ENCODE measurements around the gene UBE2E2.

UBE2E2 gene

GRCh38 chr3:23405081-23405480 lies 202.0 kb downstream of the UBE2E2 start:
- H3K9me2 ChIP-seq (replicated peaks; ENCODE audit: low read depth, low read length), result no peaks in the 10 kb centered on the region
- H3K4me1 ChIP-seq (ENCODE audit: insufficient read depth, low read length, poor library complexity, severe bottlenecking), result peaks cover 32% of the 10 kb centered on the region
- no peaks in the 10 kb centered on the region for H3F3A ChIP-seq (ENCODE audit: low read depth)
- H3K36me3 ChIP-seq (ENCODE audit: insufficient read depth, low read length), result no peaks in the 10 kb centered on the region
- no peaks in the 10 kb centered on the region for H3K9me3 ChIP-seq (ENCODE audit: insufficient read depth, low read depth, low read length)
- H3K4me2 ChIP-seq (ENCODE audit: low read depth, low read length, poor library complexity, severe bottlenecking), result no peak overlapping the region
- TF ChIP-seq, protein P1, sequence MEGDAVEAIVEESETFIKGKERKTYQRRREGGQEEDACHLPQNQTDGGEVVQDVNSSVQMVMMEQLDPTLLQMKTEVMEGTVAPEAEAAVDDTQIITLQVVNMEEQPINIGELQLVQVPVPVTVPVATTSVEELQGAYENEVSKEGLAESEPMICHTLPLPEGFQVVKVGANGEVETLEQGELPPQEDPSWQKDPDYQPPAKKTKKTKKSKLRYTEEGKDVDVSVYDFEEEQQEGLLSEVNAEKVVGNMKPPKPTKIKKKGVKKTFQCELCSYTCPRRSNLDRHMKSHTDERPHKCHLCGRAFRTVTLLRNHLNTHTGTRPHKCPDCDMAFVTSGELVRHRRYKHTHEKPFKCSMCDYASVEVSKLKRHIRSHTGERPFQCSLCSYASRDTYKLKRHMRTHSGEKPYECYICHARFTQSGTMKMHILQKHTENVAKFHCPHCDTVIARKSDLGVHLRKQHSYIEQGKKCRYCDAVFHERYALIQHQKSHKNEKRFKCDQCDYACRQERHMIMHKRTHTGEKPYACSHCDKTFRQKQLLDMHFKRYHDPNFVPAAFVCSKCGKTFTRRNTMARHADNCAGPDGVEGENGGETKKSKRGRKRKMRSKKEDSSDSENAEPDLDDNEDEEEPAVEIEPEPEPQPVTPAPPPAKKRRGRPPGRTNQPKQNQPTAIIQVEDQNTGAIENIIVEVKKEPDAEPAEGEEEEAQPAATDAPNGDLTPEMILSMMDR (conservative IDR thresholded peaks at IDR 0.05; ENCODE audit: low read length), result no peak
- TF ChIP-seq EZH2phosphoT487 (IDR thresholded peaks at IDR 0.05; ENCODE audit: borderline replicate concordance), result no peak
- H3K79me2 ChIP-seq (ENCODE audit: insufficient read depth, low read length), result no peaks in the 10 kb centered on the region
- peaks cover 5% of the 10 kb centered on the region for H4K20me1 ChIP-seq (ENCODE audit: insufficient read depth, low read length, poor library complexity, severe bottlenecking)
- no peaks in the 10 kb centered on the region for H3K27me3 ChIP-seq (ENCODE audit: insufficient read depth, low read length, poor library complexity, severe bottlenecking)
- H3K4me3 ChIP-seq (ENCODE audit: low read length, poor library complexity, severe bottlenecking), result no peak overlapping the region
- H3K9ac ChIP-seq (ENCODE audit: low read depth, low read length, poor library complexity, severe bottlenecking), result no peak overlapping the region
- no peak overlapping the region for H2AFZ ChIP-seq (ENCODE audit: low read length)

DNA sequence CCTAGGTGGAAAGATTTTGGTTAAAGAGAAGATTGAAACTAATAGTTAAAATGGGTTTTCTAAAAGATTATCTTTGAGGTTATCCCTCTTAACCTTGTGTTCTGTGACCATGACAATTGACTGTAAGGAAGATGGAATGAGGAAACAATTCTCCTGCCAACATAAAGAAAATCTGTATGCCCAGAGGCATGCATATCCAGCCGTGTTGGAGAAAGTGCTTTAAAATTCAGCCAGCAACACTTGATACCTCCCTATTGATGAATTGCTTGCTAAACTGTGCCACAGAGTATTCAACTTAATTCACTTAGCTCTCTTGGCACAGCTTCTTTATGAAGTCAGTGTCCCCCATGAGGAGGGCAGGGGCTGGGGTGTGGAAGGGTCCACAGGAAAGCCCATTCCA lies 203.5 kb downstream of the UBE2E2 start:
- no peaks in the 10 kb centered on the region for H3K9me2 ChIP-seq (replicated peaks; ENCODE audit: low read depth, low read length)
- H4K20me1 ChIP-seq (ENCODE audit: insufficient read depth, low read length, poor library complexity, severe bottlenecking), result peaks cover 5% of the 10 kb centered on the region
- peaks cover 25% of the 10 kb centered on the region for H3K4me1 ChIP-seq (ENCODE audit: insufficient read depth, low read length, poor library complexity, severe bottlenecking)
- TF ChIP-seq EZH2phosphoT487 (IDR thresholded peaks at IDR 0.05; ENCODE audit: borderline replicate concordance), result no peak
- TF ChIP-seq, protein P1 (conservative IDR thresholded peaks at IDR 0.05; ENCODE audit: low read length), result no peak
- H3K4me3 ChIP-seq (ENCODE audit: low read length, poor library complexity, severe bottlenecking), result no peak overlapping the region
- H3K36me3 ChIP-seq (ENCODE audit: insufficient read depth, low read length), result no peaks in the 10 kb centered on the region
- no peaks in the 10 kb centered on the region for H3F3A ChIP-seq (ENCODE audit: low read depth)
- H3K4me2 ChIP-seq (ENCODE audit: low read depth, low read length, poor library complexity, severe bottlenecking), result no peak overlapping the region
- no peaks in the 10 kb centered on the region for H3K27me3 ChIP-seq (ENCODE audit: insufficient read depth, low read length, poor library complexity, severe bottlenecking)
- no peaks in the 10 kb centered on the region for H3K79me2 ChIP-seq (ENCODE audit: insufficient read depth, low read length)
- H3K9me3 ChIP-seq (ENCODE audit: insufficient read depth, low read depth, low read length), result no peaks in the 10 kb centered on the region
- H3K9ac ChIP-seq (ENCODE audit: low read depth, low read length, poor library complexity, severe bottlenecking), result no peak overlapping the region
- no peak overlapping the region for H2AFZ ChIP-seq (ENCODE audit: low read length)

DNA sequence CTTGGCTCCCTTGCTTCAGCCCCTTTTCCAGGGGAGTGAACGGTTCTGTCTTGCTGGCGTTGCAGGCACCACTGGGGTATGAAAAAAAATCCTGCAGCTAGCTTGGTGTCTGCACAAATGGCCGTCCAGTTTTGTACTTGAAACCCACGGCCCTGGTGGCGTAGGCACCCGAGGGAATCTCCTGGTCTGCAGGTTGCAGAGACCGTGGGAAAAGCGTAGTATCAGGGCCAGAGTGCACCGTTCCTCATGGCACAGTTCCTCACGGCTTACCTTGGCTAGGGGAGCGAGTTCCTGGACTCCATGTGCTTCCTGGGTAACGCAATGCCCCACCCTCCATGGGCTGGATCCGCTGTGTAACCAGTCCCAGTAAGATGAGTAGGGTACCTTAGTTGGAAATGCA lies 214.9 kb downstream of the UBE2E2 start:
- Histone ChIP-seq H3K9me3 (ENCODE audit: insufficient read depth, low read depth, low read length) (no peaks in the 10 kb centered on the region; the same call in 1 of the 2 replicates), H3K9me2 (replicated peaks; ENCODE audit: low read depth, low read length) (no peaks in the 10 kb centered on the region), H3K27me3 (ENCODE audit: insufficient read depth, low read length, poor library complexity, severe bottlenecking) (no peaks in the 10 kb centered on the region), H2AFZ (ENCODE audit: low read length) (no peak overlapping the region), H3K4me1 (ENCODE audit: insufficient read depth, low read length, poor library complexity, severe bottlenecking) (no peaks in the 10 kb centered on the region), H3K4me2 (ENCODE audit: low read depth, low read length, poor library complexity, severe bottlenecking) (no peak overlapping the region), H3F3A (ENCODE audit: low read depth) (no peaks in the 10 kb centered on the region), H3K36me3 (ENCODE audit: insufficient read depth, low read length) (no peaks in the 10 kb centered on the region), H3K9ac (ENCODE audit: low read depth, low read length, poor library complexity, severe bottlenecking) (no peak overlapping the region), H3K79me2 (ENCODE audit: insufficient read depth, low read length) (no peaks in the 10 kb centered on the region), H3K4me3 (ENCODE audit: low read length, poor library complexity, severe bottlenecking) (no peak overlapping the region), H4K20me1 (ENCODE audit: insufficient read depth, low read length, poor library complexity, severe bottlenecking) (no peaks in the 10 kb centered on the region)
- TF ChIP-seq EZH2phosphoT487 (IDR thresholded peaks at IDR 0.05; ENCODE audit: borderline replicate concordance), result no peak
- TF ChIP-seq, protein P1 (conservative IDR thresholded peaks at IDR 0.05; ENCODE audit: low read length), result no peak
